NCI-H2196 treated with DMSO at 0.1 percent for 48 hours (cell line): ENCODE data around the gene NDUFAF8.

ENCODE experiments used
- DNase-seq: peaks from one replicate; lab custom pipeline; 2025; ENCODE audit not compliant: unreplicated experiment; lab: John Stamatoyannopoulos, UW

The NDUFAF8 gene

DNA sequence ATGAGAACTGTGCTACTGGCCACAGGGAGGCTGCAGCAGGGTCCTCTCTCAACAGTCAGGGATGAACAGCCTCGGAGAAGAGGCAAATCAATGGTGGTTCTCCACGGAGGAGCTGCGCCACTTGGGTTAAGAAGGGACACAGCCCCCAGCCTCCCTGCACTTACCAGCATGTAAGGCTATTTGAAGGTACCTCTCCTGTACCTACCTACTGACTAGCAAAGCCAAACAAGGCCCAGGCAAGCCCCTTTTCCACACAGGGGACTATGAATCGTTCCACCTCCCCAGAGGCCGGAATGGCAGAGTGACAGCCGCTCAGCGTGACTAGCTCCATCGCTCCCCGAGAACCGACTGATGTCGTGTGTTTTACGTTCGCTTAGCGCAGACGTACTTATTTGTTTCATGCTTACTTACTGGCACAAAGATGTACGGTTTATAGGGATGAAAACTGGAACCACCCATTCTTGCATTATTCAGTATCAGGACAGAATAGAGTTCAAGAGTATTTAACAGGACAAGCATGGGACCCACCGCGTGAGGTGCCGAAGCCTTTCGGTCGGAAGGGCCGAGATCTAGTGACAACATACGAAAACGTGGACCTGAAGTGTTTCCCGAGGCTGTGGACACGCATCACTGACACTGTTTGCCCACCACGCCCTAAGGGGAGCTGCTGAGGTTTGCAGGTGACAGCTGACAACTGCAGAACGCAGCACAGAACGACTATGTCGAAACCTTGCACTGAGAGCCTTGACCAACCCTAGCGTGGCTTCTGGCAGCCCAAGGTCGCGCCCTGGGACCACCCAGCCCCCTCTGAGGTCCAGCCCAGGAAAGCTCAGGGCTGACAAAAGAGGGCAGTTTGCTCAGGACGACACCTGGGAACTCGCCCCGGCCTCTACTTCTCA lies 1.3 kb upstream of the NDUFAF8 start:
- no peak for DNase-seq

GRCh38 chr17:81238490-81238814 lies 666 bp upstream of the NDUFAF8 start:
- no peak for DNase-seq

GRCh38 chr17:81239714-81240555 lies 817 bp downstream of the NDUFAF8 start:
- DNase-seq, result no peak

- no peak for DNase-seq
These were observed 1.6 kb downstream of the NDUFAF8 start for GRCh38 chr17:81240761-81241160.

DNA sequence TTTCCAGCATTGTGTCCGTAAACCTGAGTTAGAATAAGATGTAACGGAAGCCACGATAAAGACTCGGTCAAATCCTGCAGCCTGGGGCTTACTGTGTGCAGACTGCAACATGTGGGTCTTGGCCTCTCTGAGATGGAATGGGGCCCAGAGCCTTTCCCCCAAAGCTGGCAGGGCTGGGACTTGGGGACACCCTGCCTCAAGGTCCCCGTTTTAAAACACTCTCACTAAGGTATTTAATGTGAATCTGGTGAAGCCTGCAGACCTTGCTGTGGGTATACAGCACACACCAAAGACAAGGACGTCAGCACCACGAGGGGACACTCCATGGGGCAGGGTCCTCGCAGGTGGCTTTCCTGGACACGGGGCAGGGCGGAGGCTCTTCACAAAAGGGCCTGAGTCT lies 2.1 kb downstream of the NDUFAF8 start:
- DNase-seq, result no peak

GRCh38 chr17:81241648-81242420 lies 2.7 kb downstream of the NDUFAF8 start:
- DNase-seq, result peak; percentile 20

DNA sequence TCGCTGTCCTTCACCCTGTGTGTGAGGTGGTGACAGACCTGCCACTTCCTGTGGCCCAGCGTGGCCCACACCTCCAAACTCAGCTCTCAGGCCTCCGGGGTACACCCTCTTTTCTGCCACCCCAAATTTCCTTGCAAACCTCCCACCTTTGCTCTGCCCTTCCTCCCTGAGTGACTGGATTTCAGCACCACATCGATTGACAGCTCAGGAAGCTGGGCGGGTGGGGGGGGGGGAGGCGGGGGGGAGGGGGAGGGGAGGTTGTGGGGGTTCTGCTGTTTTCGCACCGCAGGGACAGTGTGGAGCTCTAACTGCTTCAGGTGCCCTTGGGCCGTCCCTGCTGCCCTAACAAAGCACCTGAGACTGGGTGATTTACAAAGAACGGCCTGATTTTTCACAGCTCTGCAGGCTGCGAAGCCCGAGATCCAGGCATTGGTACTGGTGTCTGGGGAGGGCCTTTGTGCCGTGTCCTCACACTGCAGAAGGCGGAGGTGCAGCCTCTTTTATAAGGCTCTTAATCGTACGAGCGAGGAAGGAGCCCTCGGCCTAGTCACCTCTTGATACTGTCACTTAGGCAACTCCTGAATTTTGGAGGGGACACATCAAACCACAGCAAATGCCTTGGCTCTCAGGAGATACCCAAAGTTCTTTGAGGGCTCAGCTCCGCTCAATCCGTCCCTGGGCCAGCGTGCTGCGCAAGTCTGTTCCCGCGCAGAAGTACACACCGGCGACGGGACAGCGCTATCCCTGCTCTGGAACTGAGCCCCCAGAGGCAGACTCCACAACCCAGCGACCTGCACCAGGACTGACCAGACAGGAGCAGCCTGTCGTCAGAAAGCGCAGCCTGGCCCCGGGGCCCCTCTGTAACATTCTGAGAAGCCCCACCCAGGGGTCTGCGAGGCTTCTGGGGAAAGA lies 3.6 kb downstream of the NDUFAF8 start:
- no peak for DNase-seq

DNA sequence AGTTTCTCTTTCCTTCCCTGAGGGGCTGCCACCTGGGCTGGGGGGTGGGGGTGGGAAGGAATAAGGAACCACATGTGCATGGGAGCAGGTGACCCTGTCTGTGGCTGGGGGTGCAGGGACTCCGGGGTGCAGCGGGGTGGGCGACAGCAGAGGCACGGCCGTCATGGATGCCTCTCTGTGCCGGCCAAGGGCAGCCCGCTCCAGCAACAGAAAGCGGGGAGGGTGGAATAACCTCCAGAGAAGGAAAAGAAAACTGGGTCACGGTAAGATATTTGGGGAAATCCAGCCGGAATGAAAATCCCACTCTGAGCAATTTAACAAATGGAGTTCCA lies 4.2 kb downstream of the NDUFAF8 start:
- no peak for DNase-seq

DNA sequence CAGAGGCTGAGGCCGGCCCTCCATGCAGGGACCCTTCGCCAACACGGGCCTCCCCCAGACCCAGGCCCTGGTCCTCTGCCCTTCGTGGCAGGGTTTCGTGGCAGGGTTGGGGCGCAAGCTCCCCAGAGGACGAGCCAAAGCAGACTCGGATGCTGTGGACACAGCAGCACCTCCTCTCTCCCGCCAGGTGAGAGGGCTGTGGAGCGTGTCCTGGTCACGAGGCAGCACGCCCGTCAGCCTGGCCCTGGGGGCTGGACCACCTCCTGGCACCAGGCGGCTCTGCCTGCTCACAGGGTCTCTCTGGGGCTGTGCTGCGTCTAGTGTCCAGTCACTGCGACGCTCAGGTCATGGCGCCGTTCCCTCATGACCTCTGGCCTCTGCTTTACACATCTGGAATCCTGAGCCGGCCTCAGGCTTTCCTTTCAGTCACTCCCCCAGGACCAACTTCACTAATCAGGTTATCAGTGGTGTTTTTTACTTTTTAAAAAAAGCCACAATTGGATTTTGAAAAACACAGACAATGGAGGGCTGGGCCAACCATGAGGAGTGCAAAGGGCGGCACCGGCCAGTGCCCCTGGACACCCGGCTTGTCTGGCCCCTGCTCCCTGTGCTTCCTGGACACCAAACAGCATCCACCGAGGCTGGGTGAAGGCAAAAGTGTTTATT lies 5.4 kb downstream of the NDUFAF8 start:
- no peak for DNase-seq

GRCh38 chr17:81245024-81245664 lies 6.0 kb downstream of the NDUFAF8 start:
- DNase-seq, result no peak

- DNase-seq, result no peak
These were observed 6.7 kb downstream of the NDUFAF8 start for GRCh38 chr17:81245665-81246342.

- no peak for DNase-seq
These were observed 7.2 kb downstream of the NDUFAF8 start for GRCh38 chr17:81246343-81246670.

DNA sequence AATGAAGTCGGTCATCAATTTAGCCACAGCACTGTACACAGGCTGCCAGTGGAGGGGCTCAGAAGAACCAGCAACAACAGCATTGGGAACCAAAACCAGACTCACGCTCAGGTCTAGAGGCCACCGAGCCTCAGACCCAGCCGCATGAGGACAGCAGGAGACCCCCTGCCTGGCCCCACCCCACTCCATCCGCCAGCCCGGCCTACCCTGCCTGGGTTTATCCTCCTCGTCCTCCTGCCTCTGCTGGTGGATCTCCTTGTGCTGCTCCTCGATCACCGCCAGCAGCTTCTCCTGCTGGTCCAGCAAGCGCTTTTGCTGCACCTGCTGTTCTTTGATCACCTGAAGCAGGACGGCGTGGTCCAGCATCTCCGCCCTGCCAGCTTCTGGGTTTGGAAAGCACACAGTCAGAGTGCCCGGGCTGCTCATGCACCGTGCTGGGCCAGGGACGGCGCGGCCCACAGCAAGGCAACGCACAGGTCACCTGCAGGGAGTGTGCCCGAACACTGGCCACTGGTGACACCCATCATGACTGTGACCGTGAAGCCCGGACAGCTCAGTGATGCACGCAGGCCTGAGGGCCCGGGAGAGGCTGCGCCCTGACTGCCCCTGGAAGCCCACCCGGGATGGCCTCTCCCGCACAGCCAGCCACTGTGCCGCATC lies 7.7 kb downstream of the NDUFAF8 start:
- no peak for DNase-seq

DNA sequence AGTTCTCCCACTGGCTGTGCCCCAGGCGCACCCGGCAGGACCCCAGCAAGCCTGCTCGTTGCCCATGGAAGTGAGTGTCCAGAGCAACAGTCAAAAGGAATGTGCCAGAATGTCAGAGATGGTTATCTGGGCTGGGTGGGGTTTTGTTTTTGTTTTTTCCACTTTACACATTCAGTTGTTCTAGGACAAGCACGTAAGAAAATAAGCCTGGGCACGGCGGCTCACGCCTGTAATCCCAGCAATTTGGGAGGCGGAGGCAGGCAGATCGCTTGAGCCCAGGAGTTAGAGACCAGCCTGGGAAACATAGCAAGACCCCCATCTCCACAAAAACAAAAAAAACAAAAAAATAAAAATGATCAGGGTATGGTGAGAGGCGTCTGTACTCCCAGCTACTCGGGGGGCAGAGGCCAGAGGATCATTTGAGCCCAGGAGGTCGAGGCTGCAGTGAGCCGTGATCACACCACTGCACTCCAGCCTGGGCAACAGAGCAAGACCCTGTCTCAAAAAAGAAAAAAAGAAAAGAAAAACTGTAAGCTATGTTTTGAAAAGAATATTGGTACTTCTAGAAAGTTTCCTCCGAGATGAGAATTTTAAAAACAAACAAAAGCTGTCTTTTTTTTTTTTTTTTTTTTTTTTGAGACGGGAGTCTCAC lies 8.3 kb downstream of the NDUFAF8 start:
- DNase-seq, result no peak

DNA sequence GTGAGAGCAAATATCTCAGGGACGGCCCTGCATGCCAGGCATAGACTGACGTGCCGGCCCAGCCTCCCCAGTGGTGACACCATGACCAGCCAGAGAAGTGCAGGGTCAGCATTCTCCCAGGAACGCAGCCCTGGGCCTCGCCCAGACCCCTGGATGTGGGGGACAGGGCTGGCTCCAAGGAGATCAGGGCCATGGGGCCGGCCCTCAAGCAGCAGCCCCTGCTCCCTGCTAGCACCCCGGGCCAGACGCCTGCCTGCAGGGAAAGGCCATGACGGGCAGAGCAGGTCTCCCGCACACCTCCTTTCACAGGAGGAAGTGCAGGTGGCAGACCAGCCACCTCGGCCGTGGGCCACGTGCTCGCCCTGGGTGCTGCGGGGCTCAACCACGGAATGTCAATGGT lies 9.5 kb downstream of the NDUFAF8 start:
- DNase-seq, result no peak

DNA sequence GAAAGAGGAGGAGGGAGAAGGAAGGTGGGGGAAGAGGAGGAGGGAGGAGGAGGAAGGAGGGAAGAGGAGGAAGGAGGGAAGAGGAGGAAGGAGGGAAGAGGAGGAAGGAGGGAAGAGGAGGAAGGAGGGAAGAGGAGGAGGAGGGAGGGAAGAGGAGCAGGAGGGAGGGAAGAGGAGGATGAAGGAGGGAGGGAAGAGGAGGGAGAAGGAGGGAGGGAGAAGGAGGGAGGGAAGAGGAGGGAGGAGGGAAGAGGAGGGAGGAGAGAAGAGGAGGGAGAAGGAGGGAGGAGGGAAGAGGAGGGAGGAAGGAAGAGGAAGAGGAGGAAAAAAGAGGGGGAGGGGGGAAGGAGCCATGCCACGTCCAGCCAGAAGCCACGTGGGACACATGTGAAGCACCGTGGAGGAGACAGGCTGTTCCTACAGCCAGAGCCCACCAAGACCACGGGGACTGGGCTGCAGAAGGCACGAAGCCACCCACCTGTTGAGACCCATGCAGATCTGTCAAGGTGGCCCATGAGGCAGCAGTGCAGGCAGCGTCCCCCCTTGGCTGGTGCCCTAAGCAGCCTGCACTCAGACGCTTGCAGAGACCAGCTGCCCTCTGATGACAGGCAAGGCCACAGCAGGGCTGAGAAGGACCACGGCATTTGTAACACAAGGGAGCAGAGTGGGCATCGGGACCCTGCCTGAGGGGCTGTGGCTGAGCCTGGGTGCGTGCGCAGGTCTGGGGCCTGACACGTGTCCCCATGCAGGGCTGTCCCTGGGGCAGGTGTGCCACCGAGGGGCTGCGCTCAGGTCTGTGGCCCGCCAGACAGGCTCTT lies 10.3 kb downstream of the NDUFAF8 start:
- peak; percentile 14 for DNase-seq
